Activated naive CD4-positive, alpha-beta T cell treated with anti-CD3 and anti-CD28 coated beads, Interleukin-2, amount 10 ng/mL, durations not matched to agents 7 days and 5 days (primary cell): Measurements from ENCODE around the gene KAZALD1.
A peak's percentile ranks its signal among the peaks of the same experiment; 100 is the strongest.

Source experiments
- CTCF ChIA-PET: fragments of 350-600 bp; sonication (Branson Sonifier 250); formaldehyde crosslinking; loops from one replicate; lab custom pipeline; 2021; ENCODE audit warnings: antibody characterized with exemption; lab: Charles Lee
- DNase-seq: peaks from one replicate; pipeline ENCODE4 v3.0.0-alpha.2; 2020
- H3K27ac Mint-ChIP-seq: one replicate; pipeline ENCODE4 v1.8.0; 2021; ENCODE audit warnings: mild to moderate bottlenecking, moderate library complexity, mixed read lengths
- H3K27me3 Mint-ChIP-seq: one replicate; pipeline ENCODE4 v1.8.0; 2021; ENCODE audit warnings: mild to moderate bottlenecking, mixed read lengths
- H3K36me3 Mint-ChIP-seq: one replicate; pipeline ENCODE4 v1.8.0; 2021; ENCODE audit warnings: mixed read lengths
- H3K4me1 Mint-ChIP-seq: one replicate; pipeline ENCODE4 v1.8.0; 2021; ENCODE audit warnings: mixed read lengths
- H3K4me3 Mint-ChIP-seq: one replicate; pipeline ENCODE4 v1.8.0; 2021; ENCODE audit warnings: mild to moderate bottlenecking, moderate library complexity, mixed read lengths
- H3K9me3 Mint-ChIP-seq: one replicate; pipeline ENCODE4 v1.8.0; 2021; ENCODE audit warnings: mixed read lengths

Gene KAZALD1

DNA sequence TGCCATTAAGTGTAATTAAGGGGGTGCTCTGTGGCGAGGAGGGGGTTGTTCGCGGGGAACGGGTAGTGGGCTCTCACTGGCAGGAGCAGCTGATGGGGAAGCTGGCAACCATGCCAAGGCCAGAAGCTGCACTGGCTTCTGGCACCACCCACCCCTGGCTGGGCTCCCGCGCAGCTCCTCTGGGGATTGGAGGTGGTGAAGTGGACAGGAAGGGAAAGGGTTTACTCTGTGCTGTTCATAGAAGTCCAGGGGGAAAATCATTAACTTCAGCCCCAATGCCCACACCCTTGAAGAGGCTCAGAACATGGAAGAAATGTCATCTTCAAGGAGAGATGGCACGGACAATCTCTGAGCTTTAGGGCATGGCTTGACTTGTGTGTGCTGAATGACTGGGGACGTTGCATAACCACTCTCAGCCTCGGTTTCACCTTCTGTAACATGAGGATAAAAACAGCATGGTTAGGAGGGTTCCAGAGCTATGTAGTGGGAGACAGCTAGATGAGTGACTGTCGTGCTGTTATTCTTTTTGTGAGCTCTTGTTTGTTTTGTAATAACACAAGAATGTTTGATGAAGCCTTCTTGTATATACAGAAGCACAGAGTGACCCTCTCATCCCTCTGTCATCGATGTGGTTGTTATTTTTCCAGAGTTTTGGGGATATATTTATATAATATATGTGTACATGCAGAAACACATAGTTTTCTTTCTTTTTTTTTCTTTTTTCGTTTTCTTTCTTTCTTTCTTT lies 29.9 kb downstream of the KAZALD1 start:
- Mint-ChIP-seq H3K36me3 (no peaks in the 10 kb centered on the region), H3K9me3 (no peaks in the 10 kb centered on the region), H3K4me3 (no peak overlapping the region), H3K27me3 (peaks cover 88% of the 10 kb centered on the region), H3K4me1 (no peaks in the 10 kb centered on the region), H3K27ac (no peak overlapping the region)
- CTCF ChIA-PET: interaction anchor here (0.8 to 13.9 kb wide), 6 partner anchors 9 to 375 kb away, joined by 3 to 272 read pairs (median 5); no protein-coding TSS in a partner anchor
- no peak for DNase-seq

DNA sequence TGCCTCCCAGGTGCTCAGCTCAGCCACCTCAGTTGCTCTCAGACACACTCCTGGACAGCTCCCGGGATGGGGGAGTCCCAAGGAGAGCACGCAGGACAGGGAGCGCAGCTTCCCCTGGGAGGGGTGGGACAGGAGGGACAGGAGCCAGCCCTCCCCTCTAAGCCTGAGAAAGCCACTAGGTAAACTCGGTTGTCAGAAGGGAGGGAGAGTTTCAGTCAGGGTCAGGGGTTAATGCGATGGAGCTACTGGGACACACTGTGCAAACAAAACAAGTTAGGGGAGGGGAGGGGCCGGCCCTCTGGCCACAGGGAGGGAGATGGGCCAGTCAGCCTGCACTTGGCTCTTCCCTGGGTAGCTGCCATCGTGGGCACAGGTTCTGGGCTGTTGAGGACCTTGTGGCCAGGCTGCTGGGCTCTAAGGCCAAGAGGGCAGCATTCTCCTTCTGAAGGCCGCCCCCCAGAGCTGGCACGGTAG lies 31.1 kb downstream of the KAZALD1 start:
- no peak overlapping the region for H3K4me3 Mint-ChIP-seq
- no peaks in the 10 kb centered on the region for H3K4me1 Mint-ChIP-seq
- CTCF ChIA-PET: interaction anchor here (1.1 to 13.9 kb wide), 2 partner anchors 32 to 47 kb away, joined by 3 to 272 read pairs; no protein-coding TSS in a partner anchor
- H3K27me3 Mint-ChIP-seq: peaks cover 88% of the 10 kb centered on the region
- no peak for DNase-seq
- H3K9me3 Mint-ChIP-seq: no peaks in the 10 kb centered on the region
- no peak overlapping the region for H3K27ac Mint-ChIP-seq
- H3K36me3 Mint-ChIP-seq: no peaks in the 10 kb centered on the region

DNA sequence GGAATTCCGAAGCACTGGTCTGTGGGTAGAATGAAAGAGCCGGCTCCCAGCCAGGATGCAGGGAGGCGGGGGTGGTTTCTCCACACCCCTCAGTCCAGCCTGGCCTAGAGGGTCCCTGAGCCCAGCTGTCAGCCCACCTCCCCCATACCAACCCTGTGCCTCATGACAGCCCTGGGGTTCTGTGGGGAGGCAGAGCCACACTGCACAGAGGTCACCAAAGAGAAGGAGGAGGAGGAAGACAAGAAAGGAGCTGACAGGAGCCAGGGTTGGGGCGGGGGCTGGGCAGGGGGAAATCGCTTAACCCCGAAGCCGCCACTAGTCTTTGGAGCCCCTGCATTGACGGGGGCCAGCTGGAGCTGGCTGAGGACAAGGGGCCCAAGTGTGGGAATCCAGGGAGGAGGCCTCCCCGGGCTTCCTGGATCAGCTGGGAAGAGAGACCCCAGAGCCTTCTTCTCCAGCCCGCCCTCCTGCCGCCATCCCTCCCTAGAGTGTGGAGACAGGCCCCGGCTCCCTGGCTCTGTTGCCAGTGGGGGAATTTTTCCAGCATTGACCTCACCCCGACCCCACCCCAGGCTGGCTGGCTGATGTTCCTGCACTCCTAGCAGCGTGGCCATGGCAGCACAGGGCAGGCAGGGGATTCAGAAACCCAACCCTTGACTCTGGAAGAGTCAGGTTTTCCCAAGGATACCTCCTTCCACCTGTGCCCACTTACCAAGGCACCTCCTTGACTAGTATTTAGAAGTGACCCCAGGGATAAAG lies 32.5 kb downstream of the KAZALD1 start:
- Mint-ChIP-seq H3K4me3 (no peak overlapping the region), H3K4me1 (no peaks in the 10 kb centered on the region), H3K36me3 (no peaks in the 10 kb centered on the region), H3K27me3 (peaks cover 82% of the 10 kb centered on the region), H3K27ac (no peak overlapping the region), H3K9me3 (no peaks in the 10 kb centered on the region)
- CTCF ChIA-PET: interaction anchor here (1.8 to 13.9 kb wide), 5 partner anchors 15 to 55 kb away, joined by 4 to 272 read pairs (median 21); no protein-coding TSS in a partner anchor
- DNase-seq: no peak

DNA sequence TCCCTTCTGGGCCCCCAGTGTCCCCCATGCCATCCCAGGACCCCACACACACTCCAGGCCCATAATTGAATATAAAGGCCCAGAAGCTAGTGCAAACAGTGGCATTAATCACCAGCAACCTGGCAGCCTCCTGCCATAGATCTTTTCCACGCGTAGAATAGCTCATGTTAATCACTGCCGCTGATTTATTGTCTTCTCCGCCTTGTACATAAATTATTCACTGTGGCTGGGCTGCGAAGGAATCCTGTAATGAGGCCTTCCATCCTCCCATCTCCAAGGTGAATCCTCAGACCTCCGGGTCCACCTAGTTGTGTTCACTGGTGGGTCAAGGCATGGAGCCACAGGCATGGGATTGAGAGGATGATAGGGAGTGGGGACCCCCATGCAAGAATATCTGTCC lies 33.2 kb downstream of the KAZALD1 start:
- no peak overlapping the region for H3K27ac Mint-ChIP-seq
- no peak for DNase-seq
- no peaks in the 10 kb centered on the region for H3K36me3 Mint-ChIP-seq
- H3K4me1 Mint-ChIP-seq: no peaks in the 10 kb centered on the region
- H3K4me3 Mint-ChIP-seq: no peak overlapping the region
- no peaks in the 10 kb centered on the region for H3K9me3 Mint-ChIP-seq
- CTCF ChIA-PET: interaction anchor here (0.8 to 13.9 kb wide), 15 partner anchors 10 to 81 kb away, joined by 3 to 272 read pairs (median 6); no protein-coding TSS in a partner anchor
- H3K27me3 Mint-ChIP-seq: peaks cover 82% of the 10 kb centered on the region

DNA sequence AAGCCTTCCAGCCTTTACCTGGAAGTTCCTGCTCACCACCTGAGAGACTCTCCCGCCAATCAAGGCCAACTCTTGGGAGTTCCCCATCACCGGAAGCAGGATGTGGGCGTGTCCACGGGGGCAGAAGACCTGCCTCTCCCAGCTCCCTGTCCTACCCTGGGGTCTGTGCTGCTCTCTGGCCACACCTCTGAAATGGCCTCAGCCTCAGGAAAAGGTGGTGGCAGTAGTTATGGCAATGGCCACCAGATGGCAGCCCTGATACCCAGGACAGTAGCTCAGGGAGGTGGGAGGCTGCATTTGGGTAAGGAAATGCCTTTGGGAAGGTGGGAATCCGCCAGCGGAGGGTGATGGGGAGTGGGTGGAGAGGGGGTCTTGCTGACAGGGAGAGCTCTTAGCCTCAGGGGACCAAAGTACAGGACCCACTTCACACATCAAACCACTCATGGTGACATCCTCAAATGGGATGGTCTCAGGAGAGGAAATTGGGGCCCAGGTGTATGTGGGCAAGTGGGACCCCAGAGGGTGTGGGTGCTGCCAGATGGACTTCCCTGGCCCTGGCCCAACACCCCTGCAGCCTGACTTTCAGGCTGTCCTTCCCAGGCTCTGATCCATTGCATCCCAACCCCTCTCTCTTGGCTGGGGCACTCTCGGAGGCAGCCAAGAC lies 33.9 kb downstream of the KAZALD1 start:
- CTCF ChIA-PET: interaction anchor here (0.8 to 13.9 kb wide), 21 partner anchors 10 to 474 kb away, joined by 3 to 272 read pairs (median 4); no protein-coding TSS in a partner anchor

DNA sequence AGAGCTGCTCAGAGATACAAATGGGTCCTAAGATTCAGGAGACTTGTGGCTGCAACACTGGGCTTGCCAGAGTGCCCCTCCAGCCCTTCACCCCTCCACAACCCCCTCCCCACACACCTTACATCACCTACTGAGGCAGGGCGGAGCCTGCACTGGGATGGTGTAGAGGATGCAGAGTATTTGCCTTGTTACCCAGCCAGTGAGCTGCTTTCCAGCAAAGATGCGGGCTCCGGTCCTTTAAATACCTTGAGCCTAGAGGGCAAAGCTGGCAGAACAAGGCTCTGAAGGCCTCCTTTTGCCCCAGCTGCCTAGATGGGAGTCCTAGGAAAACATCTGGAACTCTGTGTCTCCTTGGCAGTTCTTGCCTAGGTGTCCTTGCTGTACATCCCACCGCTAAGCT lies 34.6 kb downstream of the KAZALD1 start:
- Mint-ChIP-seq H3K9me3 (no peaks in the 10 kb centered on the region), H3K27me3 (peaks cover 80% of the 10 kb centered on the region), H3K27ac (no peak overlapping the region), H3K36me3 (no peaks in the 10 kb centered on the region), H3K4me1 (no peaks in the 10 kb centered on the region), H3K4me3 (no peak overlapping the region)
- no peak for DNase-seq
- CTCF ChIA-PET: interaction anchor here (0.8 to 13.9 kb wide), 16 partner anchors 12 to 473 kb away, joined by 3 to 272 read pairs (median 4); no protein-coding TSS in a partner anchor

More for the DNA sequence above, 33.9 kb downstream of the KAZALD1 start:
- DNase-seq: peak; percentile 83
- peaks cover 82% of the 10 kb centered on the region for H3K27me3 Mint-ChIP-seq
- peak overlapping the region; percentile 68 for H3K27ac Mint-ChIP-seq
- H3K9me3 Mint-ChIP-seq: no peaks in the 10 kb centered on the region
- H3K4me1 Mint-ChIP-seq: no peaks in the 10 kb centered on the region
- H3K36me3 Mint-ChIP-seq: no peaks in the 10 kb centered on the region
- H3K4me3 Mint-ChIP-seq: no peak overlapping the region

DNA sequence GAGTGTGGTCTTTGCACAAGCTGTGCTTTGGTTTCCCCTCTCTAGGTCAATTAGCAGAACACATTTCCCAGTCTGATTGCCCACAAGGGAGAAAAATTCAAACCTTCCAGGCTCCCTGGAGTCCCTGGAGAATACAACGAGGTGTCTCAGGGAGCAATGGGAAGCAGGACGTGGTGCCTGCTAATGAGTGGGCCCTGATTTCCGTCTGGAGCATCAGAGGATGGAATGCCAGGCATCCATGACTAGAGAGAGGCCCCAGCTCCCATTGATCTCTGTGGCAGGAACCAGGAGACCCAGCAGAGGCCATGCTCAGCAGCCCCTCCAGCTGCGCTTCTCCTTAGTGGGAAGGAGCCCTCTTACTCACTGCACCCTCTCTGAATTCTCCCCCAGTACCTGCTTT lies 36.1 kb downstream of the KAZALD1 start:
- no peaks in the 10 kb centered on the region for H3K36me3 Mint-ChIP-seq
- no peaks in the 10 kb centered on the region for H3K9me3 Mint-ChIP-seq
- DNase-seq: no peak
- no peaks in the 10 kb centered on the region for H3K4me1 Mint-ChIP-seq
- H3K4me3 Mint-ChIP-seq: no peak overlapping the region
- no peak overlapping the region for H3K27ac Mint-ChIP-seq
- CTCF ChIA-PET: interaction anchor here (1.1 to 13.9 kb wide), 7 partner anchors 10 to 56 kb away, joined by 3 to 272 read pairs (median 16); no protein-coding TSS in a partner anchor
- H3K27me3 Mint-ChIP-seq: peaks cover 83% of the 10 kb centered on the region

DNA sequence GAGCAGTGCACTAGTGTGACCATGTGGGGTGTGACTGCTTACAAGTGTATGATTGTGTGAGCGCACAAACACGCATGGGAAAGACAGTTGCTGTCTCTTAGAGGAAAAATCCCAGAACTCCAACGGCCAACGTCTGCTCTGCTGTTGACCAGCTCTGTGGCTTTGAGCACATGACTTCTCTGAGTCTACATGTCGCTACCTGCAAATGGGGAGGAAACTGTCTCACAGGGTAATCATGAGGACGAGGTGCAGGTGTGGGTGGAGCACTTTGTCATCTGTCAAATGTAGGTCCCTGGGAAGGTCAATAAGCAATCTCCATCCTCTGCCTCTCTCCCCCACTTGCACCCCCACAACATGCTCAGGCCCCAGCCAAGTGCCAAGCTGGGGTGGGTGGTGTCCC lies 38.1 kb downstream of the KAZALD1 start:
- no peaks in the 10 kb centered on the region for H3K36me3 Mint-ChIP-seq
- CTCF ChIA-PET: interaction anchor here (2.1 to 13.9 kb wide), 2 partner anchors 9 to 40 kb away, joined by 7 to 272 read pairs; no protein-coding TSS in a partner anchor
- no peaks in the 10 kb centered on the region for H3K9me3 Mint-ChIP-seq
- no peaks in the 10 kb centered on the region for H3K4me1 Mint-ChIP-seq
- peaks cover 71% of the 10 kb centered on the region for H3K27me3 Mint-ChIP-seq
- no peak overlapping the region for H3K27ac Mint-ChIP-seq
- H3K4me3 Mint-ChIP-seq: no peak overlapping the region
- DNase-seq: no peak

DNA sequence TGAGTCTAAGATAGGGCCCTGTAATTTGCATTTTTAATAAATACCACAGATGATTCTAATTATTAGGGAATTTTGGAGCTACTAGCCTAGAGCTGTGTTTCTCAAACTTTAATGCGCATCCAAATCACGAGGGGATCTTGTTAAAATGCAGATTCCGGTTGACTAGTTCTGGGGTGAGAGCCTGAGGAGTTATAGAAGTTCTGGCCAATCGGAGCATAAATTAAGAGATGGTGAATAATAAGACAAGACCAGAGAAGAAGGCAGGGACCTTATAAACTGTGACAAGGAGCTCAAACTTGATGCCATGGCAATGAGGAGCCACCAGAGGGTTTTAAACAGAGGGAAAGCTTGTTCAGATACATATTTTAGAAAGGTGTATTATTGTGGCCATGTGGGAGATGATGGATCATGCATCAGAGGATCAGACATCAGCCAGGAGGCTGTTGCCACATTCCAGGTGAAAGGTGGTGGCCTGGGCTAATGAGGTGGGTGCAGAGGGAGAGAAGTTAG lies 39.6 kb downstream of the KAZALD1 start:
- H3K4me3 Mint-ChIP-seq: no peak overlapping the region
- no peaks in the 10 kb centered on the region for H3K4me1 Mint-ChIP-seq
- DNase-seq: no peak
- CTCF ChIA-PET: interaction anchor here (1.4 to 13.9 kb wide), 3 partner anchors 10 to 39 kb away, joined by 5 to 272 read pairs (median 7); no protein-coding TSS in a partner anchor
- no peaks in the 10 kb centered on the region for H3K36me3 Mint-ChIP-seq
- peaks cover 73% of the 10 kb centered on the region for H3K27me3 Mint-ChIP-seq
- no peak overlapping the region for H3K27ac Mint-ChIP-seq
- H3K9me3 Mint-ChIP-seq: no peaks in the 10 kb centered on the region

DNA sequence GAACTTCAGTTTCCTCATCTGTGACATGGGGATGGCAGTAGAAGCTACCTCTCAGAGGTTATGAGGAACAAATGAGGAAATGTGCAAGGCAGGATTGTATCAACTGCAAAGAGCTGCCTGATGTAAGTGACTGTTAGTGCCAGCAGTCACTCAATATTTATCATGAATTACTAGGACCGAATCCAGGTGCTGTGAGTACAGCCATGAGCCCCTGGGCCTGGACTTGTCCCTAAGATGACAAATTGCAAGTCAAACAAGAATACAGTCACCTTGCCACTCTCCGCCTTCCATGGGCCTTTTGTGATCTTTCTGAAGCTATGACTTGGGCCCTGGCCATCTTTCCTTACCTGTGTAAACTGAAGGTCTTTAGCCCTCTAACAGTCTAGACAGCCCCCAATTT lies 41.6 kb downstream of the KAZALD1 start:
- no peaks in the 10 kb centered on the region for H3K9me3 Mint-ChIP-seq
- CTCF ChIA-PET: interaction anchor here (13.9 kb wide), 1 partner anchor 37 kb away, joined by 272 read pairs; no protein-coding TSS in a partner anchor
- H3K4me1 Mint-ChIP-seq: no peaks in the 10 kb centered on the region
- H3K27me3 Mint-ChIP-seq: peaks cover 73% of the 10 kb centered on the region
- no peak overlapping the region for H3K4me3 Mint-ChIP-seq
- no peaks in the 10 kb centered on the region for H3K36me3 Mint-ChIP-seq
- H3K27ac Mint-ChIP-seq: no peak overlapping the region
- no peak for DNase-seq

DNA sequence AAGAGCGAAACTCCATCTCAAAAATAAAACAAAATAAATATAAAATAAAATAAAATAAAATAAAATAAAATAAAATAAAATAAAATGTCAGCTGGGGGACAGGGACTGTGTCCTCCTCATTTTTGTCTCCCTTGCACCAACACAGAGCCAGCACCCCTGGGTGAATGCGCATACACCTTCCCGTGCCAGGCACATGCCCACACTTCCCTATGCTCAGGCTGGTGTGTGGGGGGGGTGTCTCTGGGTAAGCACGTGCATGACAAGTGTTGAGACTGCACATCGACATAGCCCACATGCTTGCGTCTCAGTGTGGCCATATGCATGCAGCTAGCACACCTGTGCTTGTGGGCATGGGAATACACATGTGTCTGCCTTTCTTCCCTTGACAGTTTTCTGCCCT lies 44.6 kb downstream of the KAZALD1 start:
- H3K27ac Mint-ChIP-seq: no peak overlapping the region
- no peaks in the 10 kb centered on the region for H3K4me1 Mint-ChIP-seq
- no peaks in the 10 kb centered on the region for H3K36me3 Mint-ChIP-seq
- no peak overlapping the region for H3K4me3 Mint-ChIP-seq
- H3K9me3 Mint-ChIP-seq: no peaks in the 10 kb centered on the region
- no peak for DNase-seq
- H3K27me3 Mint-ChIP-seq: peaks cover 66% of the 10 kb centered on the region
- CTCF ChIA-PET: interaction anchor here (3.2 kb wide), 1 partner anchor 10 kb away, joined by 16 read pairs; no protein-coding TSS in a partner anchor

DNA sequence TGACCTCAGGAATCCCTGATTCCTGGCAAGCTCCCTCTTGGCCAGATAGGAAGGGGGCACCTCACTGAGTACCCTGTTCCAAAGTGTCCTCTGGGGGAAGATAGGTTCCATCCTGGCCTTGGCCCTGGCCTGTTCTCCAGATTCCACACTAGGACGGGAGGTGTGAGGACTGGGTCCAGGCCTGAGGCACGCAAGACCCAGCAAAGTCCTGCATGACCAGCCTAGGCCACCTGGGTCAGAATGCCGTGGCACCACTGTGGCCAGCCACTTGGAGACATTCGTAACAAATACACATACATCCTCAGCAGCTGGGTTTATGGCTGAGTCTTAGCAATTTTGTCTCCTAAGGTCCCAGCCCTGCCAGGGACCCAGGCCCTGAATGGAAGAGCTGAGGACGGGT lies 46.0 kb downstream of the KAZALD1 start:
- CTCF ChIA-PET: interaction anchor here (1.9 to 3.2 kb wide), 2 partner anchors 11 to 34 kb away, joined by 6 to 16 read pairs; no protein-coding TSS in a partner anchor
- Mint-ChIP-seq H3K9me3 (no peaks in the 10 kb centered on the region), H3K27ac (no peak overlapping the region), H3K4me1 (no peaks in the 10 kb centered on the region), H3K27me3 (peaks cover 65% of the 10 kb centered on the region), H3K4me3 (no peak overlapping the region), H3K36me3 (no peaks in the 10 kb centered on the region)
- no peak for DNase-seq

DNA sequence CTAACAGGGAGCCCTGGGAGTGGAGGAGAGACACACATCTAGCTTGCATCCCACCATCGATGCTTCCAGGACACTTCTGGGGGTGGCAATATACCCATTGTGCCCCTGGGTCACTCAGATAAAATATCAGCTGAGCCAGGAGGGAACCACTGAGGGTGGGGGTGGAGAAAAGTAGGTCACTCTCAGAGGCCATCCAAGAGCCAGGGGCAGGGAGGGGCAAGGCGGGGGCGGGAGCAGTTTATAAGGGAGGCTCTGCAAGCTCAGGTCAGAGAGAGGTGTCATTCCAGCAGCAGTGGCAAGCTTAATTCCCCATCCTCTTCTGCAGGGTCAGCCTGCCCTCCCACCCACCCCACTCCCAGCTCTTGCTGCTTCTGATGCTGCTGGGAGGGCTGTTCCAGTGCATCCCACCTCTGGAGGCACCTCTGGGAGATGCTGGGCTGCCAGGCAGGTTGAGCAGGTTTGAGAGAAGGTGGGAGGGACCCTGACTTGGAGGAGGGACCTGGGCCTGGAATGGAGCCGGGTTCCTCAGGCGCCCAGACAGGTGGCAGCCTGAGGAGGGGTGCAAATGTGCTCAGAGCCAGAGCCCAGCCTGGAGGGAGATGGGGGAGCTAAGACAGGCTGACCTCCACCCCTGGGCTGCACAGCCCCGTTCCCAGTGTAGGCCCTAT lies 49.2 kb downstream of the KAZALD1 start:
- H3K4me1 Mint-ChIP-seq: no peaks in the 10 kb centered on the region
- H3K27ac Mint-ChIP-seq: peak overlapping the region; percentile 25
- H3K4me3 Mint-ChIP-seq: no peak overlapping the region
- DNase-seq: no peak
- H3K36me3 Mint-ChIP-seq: no peaks in the 10 kb centered on the region
- CTCF ChIA-PET: no interaction called here
- no peaks in the 10 kb centered on the region for H3K9me3 Mint-ChIP-seq
- peaks cover 80% of the 10 kb centered on the region for H3K27me3 Mint-ChIP-seq
